Activated CD4-positive, alpha-beta T cell treated with anti-CD3 and anti-CD28 coated beads, Interleukin-2, amount 50 U/mL, for 4 hours (primary cell): Measurements from ENCODE around the gene SPEG.

ENCODE experiments used
- DNase-seq, 2 experiments: peaks; one replicate each; pipeline ENCODE4 v3.0.0-alpha.2; 2020

SPEG gene

GRCh38 chr2:219464286-219465032 is 29.8 kb downstream of the SPEG start:
- no peak for DNase-seq

GRCh38 chr2:219465659-219466561 is 31.3 kb downstream of the SPEG start:
- no peak for DNase-seq

DNA sequence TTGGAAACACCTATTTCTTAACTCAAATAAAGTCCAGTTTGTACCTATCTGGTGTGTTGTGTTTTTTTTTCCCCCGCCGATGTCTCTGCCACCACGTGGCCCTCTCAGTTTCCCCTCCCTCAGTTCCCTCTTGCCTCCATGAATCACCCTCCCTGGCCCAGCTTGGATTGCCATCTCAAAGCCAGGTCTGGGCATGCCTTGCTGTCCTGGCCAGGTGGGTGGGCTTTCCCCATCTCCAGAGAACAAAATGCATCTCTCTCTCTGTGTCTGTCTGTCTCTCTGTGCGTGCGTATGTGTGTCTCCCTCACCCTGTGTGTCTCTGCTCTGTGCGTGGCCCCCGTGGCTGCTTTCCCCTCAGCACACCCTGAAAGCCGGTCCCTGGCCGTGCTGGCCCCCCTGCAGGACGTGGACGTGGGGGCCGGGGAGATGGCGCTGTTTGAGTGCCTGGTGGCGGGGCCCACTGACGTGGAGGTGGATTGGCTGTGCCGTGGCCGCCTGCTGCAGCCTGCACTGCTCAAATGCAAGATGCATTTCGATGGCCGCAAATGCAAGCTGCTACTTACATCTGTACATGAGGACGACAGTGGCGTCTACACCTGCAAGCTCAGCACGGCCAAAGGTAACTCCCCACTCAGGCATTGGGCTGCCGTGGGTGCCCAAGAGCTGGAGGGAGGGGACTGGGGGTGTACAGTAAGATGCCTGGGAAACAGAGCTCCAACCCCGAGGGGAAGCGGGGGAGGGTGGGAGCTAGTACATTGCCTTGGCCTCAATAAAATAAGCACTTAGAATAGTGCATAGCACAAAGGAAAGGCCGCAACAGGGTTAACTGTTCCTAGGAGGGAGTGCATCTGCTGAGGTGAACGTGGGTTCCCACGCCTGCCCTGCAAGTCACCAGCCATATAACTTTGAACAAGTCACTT is 32.4 kb downstream of the SPEG start:
- DNase-seq: no peak

DNA sequence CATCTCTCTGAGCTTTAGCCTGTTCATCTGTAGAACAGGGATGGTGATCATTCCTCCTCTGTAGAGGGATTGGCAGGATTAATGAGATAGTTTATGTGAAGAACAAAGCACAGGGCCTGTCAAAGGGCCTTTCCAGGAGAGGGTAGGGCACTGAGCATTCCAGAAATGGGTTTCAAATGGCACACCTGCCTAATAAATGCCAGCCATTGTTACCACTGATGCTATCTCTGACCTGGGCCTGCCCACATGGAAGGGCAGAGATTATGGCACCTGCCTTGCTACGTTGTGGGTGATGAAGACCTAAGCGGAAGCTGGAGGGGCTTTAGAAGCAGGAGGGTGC is 33.1 kb downstream of the SPEG start:
- no peak for DNase-seq

DNA sequence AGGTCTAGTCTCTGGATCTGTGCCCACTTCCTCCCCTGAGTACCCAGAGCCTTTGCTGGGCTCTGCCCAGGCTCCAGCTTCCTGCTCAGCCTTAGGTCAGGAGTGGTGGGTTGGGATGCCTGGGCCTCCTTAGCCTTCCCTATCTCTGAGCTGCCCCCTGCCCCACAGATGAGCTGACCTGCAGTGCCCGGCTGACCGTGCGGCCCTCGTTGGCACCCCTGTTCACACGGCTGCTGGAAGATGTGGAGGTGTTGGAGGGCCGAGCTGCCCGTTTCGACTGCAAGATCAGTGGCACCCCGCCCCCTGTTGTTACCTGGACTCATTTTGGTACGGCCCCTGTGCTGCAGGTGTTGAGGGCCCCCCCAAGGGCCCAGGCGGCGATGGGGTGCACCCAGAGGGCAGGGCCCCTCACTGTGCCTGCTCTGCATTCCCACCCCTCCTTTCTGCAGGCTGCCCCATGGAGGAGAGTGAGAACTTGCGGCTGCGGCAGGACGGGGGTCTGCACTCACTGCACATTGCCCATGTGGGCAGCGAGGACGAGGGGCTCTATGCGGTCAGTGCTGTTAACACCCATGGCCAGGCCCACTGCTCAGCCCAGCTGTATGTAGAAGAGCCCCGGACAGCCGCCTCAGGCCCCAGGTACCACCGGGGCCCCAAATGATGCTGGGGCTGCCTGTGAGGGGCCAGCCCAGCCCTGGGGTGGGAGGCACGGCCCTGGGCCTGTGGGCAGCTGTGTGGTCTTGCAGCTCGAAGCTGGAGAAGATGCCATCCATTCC is 34.0 kb downstream of the SPEG start:
- DNase-seq: no peak

- no peak for DNase-seq
Measured at GRCh38 chr2:219469186-219469724, 34.6 kb downstream of the SPEG start.

- DNase-seq: no peak
Measured at GRCh38 chr2:219470429-219470828, 35.8 kb downstream of the SPEG start.

- no peak for DNase-seq
Measured at GRCh38 chr2:219471476-219472371, 37.1 kb downstream of the SPEG start.

DNA sequence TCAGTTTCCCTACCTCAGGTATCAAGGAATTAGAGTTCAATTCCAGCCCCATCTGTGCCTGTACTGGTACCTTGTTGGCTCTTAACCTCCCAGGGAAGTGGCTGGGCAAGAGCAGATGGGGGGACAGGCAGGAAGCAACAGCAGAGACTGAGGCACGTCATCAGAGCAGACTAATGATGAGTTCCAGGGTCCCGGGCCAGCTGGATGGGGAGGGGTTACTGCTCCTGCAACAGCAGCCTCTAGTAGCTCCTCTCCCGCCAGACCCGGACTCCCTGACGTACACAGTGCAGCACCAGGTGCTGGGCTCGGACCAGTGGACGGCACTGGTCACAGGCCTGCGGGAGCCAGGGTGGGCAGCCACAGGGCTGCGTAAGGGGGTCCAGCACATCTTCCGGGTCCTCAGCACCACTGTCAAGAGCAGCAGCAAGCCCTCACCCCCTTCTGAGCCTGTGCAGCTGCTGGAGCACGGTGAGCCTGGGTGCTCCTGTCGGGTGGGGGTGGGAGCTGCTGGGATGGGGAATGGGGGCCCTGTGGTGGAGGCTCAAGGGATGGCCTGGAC is 38.1 kb downstream of the SPEG start:
- no peak for DNase-seq

DNA sequence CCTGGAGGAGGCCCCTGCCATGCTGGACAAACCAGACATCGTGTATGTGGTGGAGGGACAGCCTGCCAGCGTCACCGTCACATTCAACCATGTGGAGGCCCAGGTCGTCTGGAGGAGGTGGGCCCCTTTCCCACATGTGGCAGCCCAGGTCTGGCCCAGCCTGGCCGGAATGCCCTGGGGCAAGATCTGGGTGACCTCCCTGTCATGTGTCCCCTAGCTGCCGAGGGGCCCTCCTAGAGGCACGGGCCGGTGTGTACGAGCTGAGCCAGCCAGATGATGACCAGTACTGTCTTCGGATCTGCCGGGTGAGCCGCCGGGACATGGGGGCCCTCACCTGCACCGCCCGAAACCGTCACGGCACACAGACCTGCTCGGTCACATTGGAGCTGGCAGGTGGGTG is 38.9 kb downstream of the SPEG start:
- DNase-seq: no peak

- no peak for DNase-seq
Measured at GRCh38 chr2:219474285-219475060, 39.8 kb downstream of the SPEG start.

DNA sequence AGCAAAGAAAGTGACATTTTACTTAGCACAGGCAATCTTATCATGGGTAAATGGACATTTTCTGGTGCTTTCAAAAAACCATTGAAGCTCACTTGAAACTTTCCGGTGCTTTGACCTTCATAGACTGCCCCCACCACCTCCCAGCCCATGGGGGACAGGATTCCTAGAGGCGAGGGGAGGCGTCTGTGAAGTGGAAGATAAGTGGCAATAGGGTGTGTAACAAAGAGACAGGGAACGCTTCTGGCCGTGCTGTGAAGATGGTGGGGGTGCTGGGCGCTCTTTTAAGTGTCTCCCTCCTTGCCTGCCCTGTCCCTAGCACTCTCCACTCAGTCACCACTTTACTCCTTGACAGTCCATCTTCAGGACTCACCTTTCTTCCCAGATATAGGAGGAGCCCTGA is 40.6 kb downstream of the SPEG start:
- no peak for DNase-seq

- peak; percentile 40 to 41 for DNase-seq
Measured at GRCh38 chr2:219475697-219476651, 41.3 kb downstream of the SPEG start.

GRCh38 chr2:219476652-219477151 is 42.1 kb downstream of the SPEG start:
- no peak for DNase-seq

DNA sequence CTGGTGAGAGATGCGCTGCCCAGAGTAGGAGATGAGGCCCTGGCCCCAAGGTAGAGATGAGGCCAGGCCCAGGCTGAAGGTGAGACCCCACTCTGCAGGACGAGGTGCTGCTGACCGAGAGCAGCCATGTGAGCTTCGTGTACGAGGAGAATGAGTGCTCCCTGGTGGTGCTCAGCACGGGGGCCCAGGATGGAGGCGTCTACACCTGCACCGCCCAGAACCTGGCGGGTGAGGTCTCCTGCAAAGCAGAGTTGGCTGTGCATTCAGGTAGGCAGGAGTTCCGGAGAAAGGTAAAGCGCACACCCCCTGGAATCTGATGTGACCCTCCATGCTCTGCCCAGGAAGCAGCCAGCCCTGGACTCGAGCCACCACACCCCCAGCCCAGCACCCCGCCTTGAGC is 42.5 kb downstream of the SPEG start:
- no peak for DNase-seq

GRCh38 chr2:219477815-219478214 is 43.2 kb downstream of the SPEG start:
- no peak for DNase-seq

DNA sequence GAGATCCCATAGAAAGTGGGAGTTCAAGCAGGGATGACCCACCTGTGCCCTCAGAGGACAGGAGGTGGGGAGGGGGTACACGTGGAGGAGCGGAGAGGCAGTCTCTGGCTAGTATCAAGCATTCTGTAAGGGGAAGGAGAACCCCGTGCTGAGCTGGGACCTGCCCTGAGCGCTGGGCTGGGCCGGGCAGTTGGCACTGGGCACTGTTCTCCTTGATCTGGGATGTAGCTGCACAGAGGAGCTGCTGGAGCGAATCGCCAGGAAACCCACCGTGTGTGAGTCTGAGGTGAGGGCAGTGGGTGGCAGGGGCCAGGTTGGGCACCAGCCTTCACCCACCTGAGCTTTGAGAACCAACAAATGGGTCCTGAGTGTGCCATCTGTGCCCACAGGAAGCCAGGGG is 44.3 kb downstream of the SPEG start:
- no peak for DNase-seq

DNA sequence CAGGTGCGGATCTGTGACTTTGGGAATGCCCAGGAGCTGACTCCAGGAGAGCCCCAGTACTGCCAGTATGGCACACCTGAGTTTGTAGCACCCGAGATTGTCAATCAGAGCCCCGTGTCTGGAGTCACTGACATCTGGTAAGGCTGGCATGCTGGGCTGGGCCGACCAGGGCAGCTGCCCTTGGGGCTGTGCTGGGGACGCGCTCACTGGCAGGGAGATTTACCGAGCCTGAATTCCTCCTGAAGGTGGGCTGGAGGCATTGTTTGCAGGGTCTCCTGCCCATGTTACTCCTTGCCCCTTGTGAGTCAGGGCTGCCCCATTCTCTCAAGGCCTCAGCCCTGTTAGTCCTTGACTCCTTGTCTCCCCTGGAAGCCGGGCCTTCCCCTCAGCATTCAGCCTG is 45.4 kb downstream of the SPEG start:
- DNase-seq: no peak
